Natural killer cell (primary cell): ENCODE data around the gene ADGRB3. TPM values are rescaled to one million over a fixed set of nuclear protein-coding genes. Genes with fewer than 3 reads are reported as not detected.

Experiments
- ATAC-seq, 3 donors: fragments of 150-1000 bp in 2 of 3; fragments of 200-7000 bp in 1 of 3; cut with Tn5 transposase; 1 replicate in 1 of 3; 2 replicates in 2 of 3; pipeline ENCODE4 v1.10.0; 2021; ENCODE audit warnings: mild to moderate bottlenecking in 2 of 3, moderate library complexity in 2 of 3
- DNase-seq, 2 donors: peaks; one replicate each; pipeline versions ENCODE4 v3.0.0 to v3.0.0-alpha.2; 2013 to 2021; ENCODE audit warnings: mixed read lengths in 1 of 2
- H3K27ac ChIP-seq: one replicate; pipeline ENCODE4 v1.5.1; 2013; ENCODE audit warnings: mild to moderate bottlenecking, low read length
- H3K27me3 ChIP-seq: one replicate; pipeline ENCODE4 v1.6.1; 2013; ENCODE audit warnings: low read length; ENCODE audit not compliant: control insufficient read depth, insufficient read depth
- H3K36me3 ChIP-seq: one replicate; pipeline ENCODE4 v1.6.1; 2013; ENCODE audit warnings: low read length; ENCODE audit not compliant: control insufficient read depth, insufficient read depth
- H3K4me1 ChIP-seq: one replicate; pipeline ENCODE4 v1.6.1; 2013; ENCODE audit warnings: low read length; ENCODE audit not compliant: control insufficient read depth, insufficient read depth
- H3K4me3 ChIP-seq: one replicate; pipeline ENCODE4 v1.5.1; 2013; ENCODE audit warnings: low read length
- H3K9me3 ChIP-seq: one replicate; pipeline ENCODE4 v1.6.1; 2013; ENCODE audit warnings: low read length; ENCODE audit not compliant: control insufficient read depth, insufficient read depth
- H3K27ac Mint-ChIP-seq, 2 donors: one replicate each; pipeline ENCODE4 v1.8.0; 2022; ENCODE audit warnings: mild to moderate bottlenecking in 2 of 2, mixed read lengths in 2 of 2, moderate library complexity in 1 of 2
- H3K27me3 Mint-ChIP-seq, 2 donors: one replicate each; pipeline ENCODE4 v1.8.0; 2022; ENCODE audit warnings: low read depth in 2 of 2, mixed read lengths in 2 of 2
- H3K36me3 Mint-ChIP-seq: one replicate; pipeline ENCODE4 v1.8.0; 2022; ENCODE audit warnings: mixed read lengths
- H3K4me1 Mint-ChIP-seq, 2 donors: one replicate each; pipeline ENCODE4 v1.8.0; 2022; ENCODE audit warnings: mixed read lengths in 2 of 2
- H3K4me3 Mint-ChIP-seq: one replicate; pipeline ENCODE4 v1.8.0; 2022; ENCODE audit warnings: mild to moderate bottlenecking, moderate library complexity, mixed read lengths
- H3K9me3 Mint-ChIP-seq, 2 donors: one replicate each; pipeline ENCODE4 v1.8.0; 2022; ENCODE audit warnings: mixed read lengths in 2 of 2
- CTCF ChIP-seq: fragments of 200-600 bp; IDR thresholded peaks from one replicate; pipeline ENCODE4 v1.8.0; 2022; ENCODE audit warnings: antibody characterized with exemption
- WGBS: methylation state at CpG from one replicate; pipeline ENCODE4 v1.1.7; 2013; ENCODE audit warnings: missing lambda C conversion rate; ENCODE audit not compliant: insufficient coverage; 5-methylcytosine and 5-hydroxymethylcytosine counted together
- intact Hi-C: fragments of 100-400 bp; cut with micrococcal nuclease; formaldehyde crosslinking; loops from one replicate; pipeline ENCODE4 v1.14.2; 2022
- total RNA-seq, 4 donors: library from RNA; stranded (reverse); fragments of 120-200 nt in 1 of 4; gene quantifications; one replicate each; pipeline versions ENCODE4 v1.2.3 to v1.2.4, GENCODE V29; 2013 to 2022

The ADGRB3 gene
- total RNA-seq, 3 donors from 2014 or later (not counting 1 experiment from before 2014, with no cell fraction given), result not detected

- Mint-ChIP-seq H3K4me3 (no peak overlapping the region), H3K9me3 (peaks cover 7 to 11% of the 10 kb centered on the region in 2 donors), H3K36me3 (no peaks in the 10 kb centered on the region), H3K27ac (no peak overlapping the region), H3K4me1 (no peaks in the 10 kb centered on the region), H3K27me3 (no peaks in the 10 kb centered on the region)
- Histone ChIP-seq H3K27me3 (no peaks in the 10 kb centered on the region), H3K4me3 (no peak overlapping the region), H3K27ac (no peak overlapping the region), H3K4me1 (no peaks in the 10 kb centered on the region), H3K36me3 (no peaks in the 10 kb centered on the region), H3K9me3 (no peaks in the 10 kb centered on the region)
- WGBS, result 52% methylated on average over 2 of the region's 2 CpGs
- DNase-seq, result no peak
- no peak for TF ChIP-seq CTCF
- no peak for ATAC-seq
- intact Hi-C loops, result no loop called here
Observed at GRCh38 chr6:68679399-68679798, 44.3 kb downstream of the ADGRB3 start.

GRCh38 chr6:68680264-68680663 is 45.2 kb downstream of the ADGRB3 start:
- no peaks in the 10 kb centered on the region for H3K36me3 Mint-ChIP-seq
- no peak overlapping the region for H3K4me3 Mint-ChIP-seq
- Histone ChIP-seq H3K27ac (no peak overlapping the region), H3K4me1 (no peaks in the 10 kb centered on the region), H3K4me3 (no peak overlapping the region), H3K27me3 (no peaks in the 10 kb centered on the region), H3K36me3 (no peaks in the 10 kb centered on the region), H3K9me3 (no peaks in the 10 kb centered on the region)
- H3K4me1 Mint-ChIP-seq, result no peaks in the 10 kb centered on the region
- intact Hi-C loops, result no loop called here
- peaks cover 4 to 7% of the 10 kb centered on the region in 2 donors for H3K9me3 Mint-ChIP-seq
- TF ChIP-seq CTCF, result no peak
- no peak for ATAC-seq
- WGBS, result 91% methylated on average over 2 of the region's 2 CpGs
- DNase-seq, result no peak
- H3K27me3 Mint-ChIP-seq, result no peaks in the 10 kb centered on the region
- H3K27ac Mint-ChIP-seq, result no peak overlapping the region

- Mint-ChIP-seq H3K4me1 (no peaks in the 10 kb centered on the region), H3K27me3 (no peaks in the 10 kb centered on the region), H3K27ac (no peak overlapping the region), H3K9me3 (peaks cover 0 to 8% of the 10 kb centered on the region in 2 donors), H3K36me3 (no peaks in the 10 kb centered on the region), H3K4me3 (no peak overlapping the region)
- WGBS, result no CpG with 5 or more reads among the region's 1 CpG
- no peak overlapping the region for H3K27ac ChIP-seq
- H3K4me3 ChIP-seq, result no peak overlapping the region
- no peaks in the 10 kb centered on the region for H3K9me3 ChIP-seq
- DNase-seq, result no peak
- no peak for TF ChIP-seq CTCF
- H3K27me3 ChIP-seq, result no peaks in the 10 kb centered on the region
- intact Hi-C loops, result no loop called here
- no peaks in the 10 kb centered on the region for H3K4me1 ChIP-seq
- no peaks in the 10 kb centered on the region for H3K36me3 ChIP-seq
- no peak for ATAC-seq
Observed at GRCh38 chr6:68689910-68690309, 54.8 kb downstream of the ADGRB3 start.

GRCh38 chr6:68691120-68691519 is 56.0 kb downstream of the ADGRB3 start:
- Mint-ChIP-seq H3K9me3 (peaks cover 0 to 11% of the 10 kb centered on the region in 2 donors), H3K27me3 (no peaks in the 10 kb centered on the region), H3K27ac (no peak overlapping the region), H3K36me3 (no peaks in the 10 kb centered on the region), H3K4me1 (no peaks in the 10 kb centered on the region), H3K4me3 (no peak overlapping the region)
- WGBS, result 65% methylated on average over 2 of the region's 3 CpGs
- H3K27me3 ChIP-seq, result no peaks in the 10 kb centered on the region
- ATAC-seq (no peak), DNase-seq (no peak)
- H3K27ac ChIP-seq, result no peak overlapping the region
- H3K36me3 ChIP-seq, result no peaks in the 10 kb centered on the region
- no peak for TF ChIP-seq CTCF
- no peak overlapping the region for H3K4me3 ChIP-seq
- H3K9me3 ChIP-seq, result no peaks in the 10 kb centered on the region
- no peaks in the 10 kb centered on the region for H3K4me1 ChIP-seq
- intact Hi-C loops, result no loop called here
